Sigmoid colon (tissue), 4 donors: ENCODE results near the gene ADAM10.

ENCODE experiments used
- EP300 ChIP-seq, 4 donors: sonication (generic); formaldehyde crosslinking; IDR thresholded peaks; one replicate each; pipeline ENCODE4 v1.6.1; 2017; ENCODE audit warnings: antibody characterized with exemption in 4 of 4
- TF ChIP-seq, protein P1 (sequence below), 4 experiments: fragments of 450-650 bp in 3 of 4; fragments of 200-600 bp in 1 of 4; IDR thresholded peaks; one replicate each; pipeline ENCODE4 v1.5.1; 2016 to 2019; ENCODE audit warnings: antibody characterized with exemption in 4 of 4, mild to moderate bottlenecking in 3 of 4, moderate library complexity in 2 of 4

- TF ChIP-seq, protein P1, sequence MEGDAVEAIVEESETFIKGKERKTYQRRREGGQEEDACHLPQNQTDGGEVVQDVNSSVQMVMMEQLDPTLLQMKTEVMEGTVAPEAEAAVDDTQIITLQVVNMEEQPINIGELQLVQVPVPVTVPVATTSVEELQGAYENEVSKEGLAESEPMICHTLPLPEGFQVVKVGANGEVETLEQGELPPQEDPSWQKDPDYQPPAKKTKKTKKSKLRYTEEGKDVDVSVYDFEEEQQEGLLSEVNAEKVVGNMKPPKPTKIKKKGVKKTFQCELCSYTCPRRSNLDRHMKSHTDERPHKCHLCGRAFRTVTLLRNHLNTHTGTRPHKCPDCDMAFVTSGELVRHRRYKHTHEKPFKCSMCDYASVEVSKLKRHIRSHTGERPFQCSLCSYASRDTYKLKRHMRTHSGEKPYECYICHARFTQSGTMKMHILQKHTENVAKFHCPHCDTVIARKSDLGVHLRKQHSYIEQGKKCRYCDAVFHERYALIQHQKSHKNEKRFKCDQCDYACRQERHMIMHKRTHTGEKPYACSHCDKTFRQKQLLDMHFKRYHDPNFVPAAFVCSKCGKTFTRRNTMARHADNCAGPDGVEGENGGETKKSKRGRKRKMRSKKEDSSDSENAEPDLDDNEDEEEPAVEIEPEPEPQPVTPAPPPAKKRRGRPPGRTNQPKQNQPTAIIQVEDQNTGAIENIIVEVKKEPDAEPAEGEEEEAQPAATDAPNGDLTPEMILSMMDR (IDR thresholded peaks at IDR 0.05), result no peak
- TF ChIP-seq EP300 (IDR thresholded peaks at IDR 0.05), result no peak
These were observed 110.3 kb downstream of the ADAM10 start for GRCh38 chr15:58639002-58639756.
